Stimulated activated CD4-positive, alpha-beta T cell treated with anti-CD3 and anti-CD28 coated beads, Interleukin-12 subunit alpha, Interleukin-12 subunit beta, amount 100 ng/mL, for 4 hours (primary cell): ENCODE measurements around the gene SLFN13.
A peak's percentile ranks its signal among the peaks of the same experiment; 100 is the strongest.
"Not testable (repeated sequence)": the region's sequence is repeated elsewhere in the genome, so short reads cannot be mapped to it uniquely, and the experiment has no call there.

ENCODE experiments used
- DNase-seq: peaks from one replicate; pipeline ENCODE4 v3.0.0-alpha.2; 2020

SLFN13 gene

DNA sequence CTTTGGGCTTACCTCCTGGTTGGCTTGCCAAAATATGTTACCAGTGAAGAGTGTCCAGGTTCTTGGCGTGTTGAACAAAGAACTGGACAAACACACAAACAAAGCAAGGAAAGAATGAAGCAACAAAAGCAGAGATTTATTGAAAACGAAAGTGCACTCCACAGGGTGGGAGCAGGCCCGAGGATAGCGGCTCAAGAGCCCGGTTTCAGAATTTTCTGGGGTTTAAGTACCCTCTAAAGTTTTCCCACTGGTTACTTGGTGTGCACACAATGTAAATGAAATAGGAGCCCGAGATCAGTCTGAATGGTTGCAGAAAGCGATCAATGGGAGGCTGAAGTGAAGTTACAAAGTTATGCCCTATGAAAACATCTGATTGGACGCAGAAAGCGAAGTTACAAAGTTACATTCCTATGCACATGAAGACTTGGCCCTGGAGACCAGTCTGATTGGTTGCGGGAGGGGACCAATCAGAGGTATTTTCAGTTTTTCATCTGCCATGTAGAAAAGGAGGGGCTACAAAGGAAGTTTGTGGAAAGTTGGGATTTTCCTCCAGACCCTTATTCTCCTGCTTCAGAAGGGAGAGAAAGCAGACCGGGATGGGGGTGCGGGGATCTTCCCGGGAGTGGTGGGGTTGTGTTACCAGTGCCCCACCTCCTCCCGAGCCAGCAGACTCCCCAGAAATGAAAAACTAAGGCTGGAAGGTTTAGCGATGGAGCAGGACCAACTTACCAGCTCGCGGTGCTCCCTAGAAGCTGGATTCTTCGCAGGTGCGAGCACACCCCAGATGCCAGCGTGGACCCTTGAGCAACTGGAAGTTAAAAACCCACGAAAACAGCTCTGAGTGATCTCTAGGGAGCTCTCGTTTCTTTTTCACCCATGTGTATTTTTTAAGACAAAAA is 16.1 kb downstream of the SLFN13 start, which contains the start of gene SLFN12:
Gene SLFN12 (minus strand): TSS at position 325 of the 899 bp plus-strand sequence. CDS start 9,472 bp downstream, outside the sequence.
- peak; percentile 14 for DNase-seq

- DNase-seq: no peak
Measured at GRCh38 chr17:35429702-35430101, 18.9 kb downstream of the SLFN13 start.

- DNase-seq: no peak
Measured at GRCh38 chr17:35428229-35428628, 20.3 kb downstream of the SLFN13 start.

- DNase-seq: no peak
Measured at GRCh38 chr17:35423761-35424160, 24.8 kb downstream of the SLFN13 start.

- not testable (repeated sequence) for DNase-seq
Measured at GRCh38 chr17:35421069-35421468, 27.5 kb downstream of the SLFN13 start.

- DNase-seq: no peak
Measured at GRCh38 chr17:35416659-35417058, 31.9 kb downstream of the SLFN13 start.

DNA sequence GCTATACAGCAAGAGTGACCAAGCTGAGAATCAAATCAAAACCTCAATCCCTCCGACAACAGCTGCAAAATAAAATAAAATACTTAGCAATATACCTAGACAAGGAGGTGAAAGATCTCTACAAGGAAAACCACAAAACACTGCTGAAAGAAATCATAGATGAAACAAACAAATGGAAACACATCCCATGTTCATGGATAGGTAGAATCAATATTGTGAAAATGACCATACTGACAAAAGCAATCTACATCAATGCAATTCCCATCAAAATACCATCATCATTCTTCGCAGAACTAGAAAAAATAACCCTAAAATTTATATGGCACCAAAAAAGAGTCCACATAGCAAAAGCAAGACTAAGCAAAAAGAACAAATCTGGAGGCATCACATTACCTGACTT is 33.9 kb downstream of the SLFN13 start:
- not testable (repeated sequence) for DNase-seq

- DNase-seq: no peak
Measured at GRCh38 chr17:35414247-35414646, 34.3 kb downstream of the SLFN13 start.

- DNase-seq: no peak
Measured at GRCh38 chr17:35407531-35407930, 41.0 kb downstream of the SLFN13 start.

GRCh38 chr17:35406568-35406967 is 42.0 kb downstream of the SLFN13 start:
- no peak for DNase-seq

GRCh38 chr17:35404360-35404759 is 44.2 kb downstream of the SLFN13 start:
- no peak for DNase-seq

DNA sequence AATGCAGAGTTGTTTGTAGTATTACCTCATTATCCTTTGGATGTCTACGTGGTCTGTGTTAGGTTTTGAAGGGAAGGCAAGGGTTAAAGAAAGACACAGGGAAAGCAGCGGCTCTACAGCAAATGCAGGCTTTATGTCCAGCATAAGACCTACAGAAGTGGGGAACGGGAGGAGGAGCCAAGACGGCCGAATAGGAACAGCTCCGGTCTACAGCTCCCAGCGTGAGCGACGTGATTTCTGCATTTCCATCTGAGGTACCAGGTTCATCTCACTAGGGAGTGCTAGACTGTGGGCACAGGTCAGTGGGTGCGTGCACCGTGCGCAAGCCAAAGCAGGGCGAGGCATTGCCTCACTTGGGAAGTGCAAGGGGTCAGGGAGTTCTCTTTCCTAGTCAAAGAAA is 54.8 kb downstream of the SLFN13 start:
- not testable (repeated sequence) for DNase-seq

DNA sequence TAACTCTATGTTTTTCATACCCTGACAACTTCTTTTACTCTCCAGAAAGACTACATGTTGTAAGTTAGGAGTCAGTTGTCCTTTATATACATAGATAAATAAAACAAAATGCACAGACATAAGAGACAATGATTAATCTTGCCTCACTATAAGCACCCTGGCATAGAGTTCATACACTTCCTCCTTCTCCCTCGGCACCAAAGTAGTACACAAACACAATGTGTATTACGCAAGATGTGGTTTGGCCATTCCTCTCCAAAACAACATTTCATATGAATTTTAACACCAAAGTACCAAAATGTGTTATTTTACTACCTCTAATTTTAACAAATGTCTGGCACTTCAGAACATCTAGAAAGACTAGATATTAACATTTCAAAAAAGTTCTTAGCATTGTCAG is 57.9 kb downstream of the SLFN13 start:
- DNase-seq: no peak

DNA sequence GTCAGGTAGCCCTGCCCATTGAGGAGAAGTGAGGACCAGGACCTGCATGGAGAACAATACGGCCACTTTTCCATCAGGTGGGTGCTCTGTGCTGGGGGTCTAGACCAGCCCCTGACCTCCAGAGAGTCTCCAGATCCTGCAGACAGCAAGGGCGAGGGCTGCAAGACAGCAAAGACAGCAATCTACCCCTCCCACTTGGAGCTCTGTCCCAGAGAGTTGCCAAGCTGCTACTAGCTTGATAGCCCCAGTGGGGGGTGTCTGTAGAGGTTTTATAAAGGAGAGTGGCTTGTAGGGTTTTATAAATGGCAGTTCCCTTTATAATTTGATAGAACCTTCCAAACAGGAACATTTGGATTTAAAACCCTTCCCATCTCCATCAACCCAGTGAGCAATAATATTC is 58.4 kb downstream of the SLFN13 start:
- DNase-seq: no peak

- no peak for DNase-seq
Measured at GRCh38 chr17:35387496-35387895, 61.1 kb downstream of the SLFN13 start.
